SJCRH30 (cell line): ENCODE results near the gene YIPF2. TPM values are rescaled to one million over a fixed set of nuclear protein-coding genes. Genes with fewer than 3 reads are reported as not detected.
"Not testable (repeated sequence)": the region's sequence is repeated elsewhere in the genome, so short reads cannot be mapped to it uniquely, and the experiment has no call there.

Experiments used
- DNase-seq, 2 experiments: peaks; one replicate each; pipeline ENCODE4 v3.0.0-alpha.2; 2015 to 2020
- H3K27ac ChIP-seq: fragments of 250-450 bp; sonication (Bioruptor Pico); 2 replicates; pipeline ENCODE4 v1.5.1; 2020; ENCODE audit warnings: mild to moderate bottlenecking, moderate library complexity
- H3K27me3 ChIP-seq: fragments of 250-450 bp; sonication (Bioruptor Pico); 2 replicates; pipeline ENCODE4 v1.5.1; 2020; ENCODE audit warnings: mild to moderate bottlenecking, moderate library complexity
- H3K36me3 ChIP-seq: fragments of 250-450 bp; sonication (Bioruptor Pico); 2 replicates; pipeline ENCODE4 v1.5.1; 2020; ENCODE audit warnings: mild to moderate bottlenecking, moderate library complexity
- H3K4me1 ChIP-seq: fragments of 250-450 bp; sonication (Bioruptor Pico); 2 replicates; pipeline ENCODE4 v1.5.1; 2020; ENCODE audit warnings: mild to moderate bottlenecking, moderate library complexity
- H3K4me3 ChIP-seq: fragments of 250-450 bp; sonication (Bioruptor Pico); 2 replicates; pipeline ENCODE4 v1.5.1; 2020; ENCODE audit warnings: mild to moderate bottlenecking, moderate library complexity
- H3K9me3 ChIP-seq: fragments of 250-450 bp; sonication (Bioruptor Pico); replicated peaks from 2 replicates; pipeline ENCODE4 v1.5.1; 2020; ENCODE audit warnings: mild to moderate bottlenecking, moderate library complexity
- total RNA-seq: library from RNA; depleted of rRNA; stranded (reverse); fragments of >200 nt; shearing (Covaris generic); gene quantifications from 2 replicates; pipeline ENCODE4 v1.2.3, GENCODE V29; 2014; rRNA removed

Gene YIPF2
- total RNA-seq, 1 experiment from 2014 or later, result 22.1 TPM

GRCh38 chr19:10885201-10886169 lies 43.0 kb downstream of the YIPF2 start:
- Histone ChIP-seq H3K4me1 (peaks cover 15% of the 10 kb centered on the region), H3K36me3 (no peaks in the 10 kb centered on the region), H3K9me3 (no peaks in the 10 kb centered on the region), H3K4me3 (no peak overlapping the region), H3K27ac (no peak overlapping the region), H3K27me3 (no peaks in the 10 kb centered on the region)
- DNase-seq, result no peak

GRCh38 chr19:10884274-10884673 lies 44.2 kb downstream of the YIPF2 start:
- Histone ChIP-seq H3K9me3 (no peaks in the 10 kb centered on the region), H3K27ac (no peak overlapping the region), H3K4me3 (no peak overlapping the region), H3K27me3 (no peaks in the 10 kb centered on the region), H3K4me1 (peaks cover 15% of the 10 kb centered on the region), H3K36me3 (no peaks in the 10 kb centered on the region)
- no peak for DNase-seq

- Histone ChIP-seq H3K4me3 (no peak overlapping the region), H3K27ac (no peak overlapping the region), H3K36me3 (no peaks in the 10 kb centered on the region), H3K9me3 (no peaks in the 10 kb centered on the region), H3K4me1 (no peaks in the 10 kb centered on the region), H3K27me3 (no peaks in the 10 kb centered on the region)
- no peak for DNase-seq
Measured at GRCh38 chr19:10882108-10882457, 46.4 kb downstream of the YIPF2 start.

GRCh38 chr19:10881403-10882107 lies 46.9 kb downstream of the YIPF2 start:
- H3K4me1 ChIP-seq, result 0 out of 2 replicates have a peak, but pooled peaks cover 2% of the 10 kb centered on the region
- no peaks in the 10 kb centered on the region for H3K9me3 ChIP-seq
- H3K27ac ChIP-seq, result no peak overlapping the region
- H3K36me3 ChIP-seq, result no peaks in the 10 kb centered on the region
- no peaks in the 10 kb centered on the region for H3K27me3 ChIP-seq
- DNase-seq, result no peak
- H3K4me3 ChIP-seq, result no peak overlapping the region

GRCh38 chr19:10878253-10878652 lies 50.2 kb downstream of the YIPF2 start:
- Histone ChIP-seq H3K36me3 (no peaks in the 10 kb centered on the region), H3K4me3 (no peak overlapping the region), H3K4me1 (peaks cover 14% of the 10 kb centered on the region), H3K27me3 (no peaks in the 10 kb centered on the region), H3K27ac (no peak overlapping the region), H3K9me3 (no peaks in the 10 kb centered on the region)
- DNase-seq, result no peak

DNA sequence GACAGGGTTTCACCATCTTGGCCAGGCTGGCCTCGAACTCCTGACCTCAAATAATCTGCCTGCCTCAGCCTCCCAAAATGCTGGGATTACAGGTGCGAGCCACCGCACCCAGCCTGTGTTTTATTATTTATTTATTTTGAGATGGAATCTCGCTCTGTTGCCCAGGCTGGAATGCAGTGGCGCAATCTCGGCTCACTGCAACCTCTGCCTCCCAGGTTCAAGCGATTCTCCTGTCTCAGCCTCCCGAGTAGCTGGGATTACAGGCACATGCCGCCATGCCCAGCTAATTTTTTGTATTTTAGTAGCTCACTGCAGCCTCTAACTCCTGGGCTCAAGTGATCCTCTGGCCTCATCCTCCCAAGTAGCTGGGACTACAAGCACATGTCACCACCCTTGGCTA lies 50.8 kb downstream of the YIPF2 start:
- H3K27ac ChIP-seq, DNase-seq, H3K4me3 ChIP-seq, H3K9me3 ChIP-seq, H3K36me3 ChIP-seq, H3K27me3 ChIP-seq: not testable (repeated sequence)
- peaks cover 18% of the 10 kb centered on the region for H3K4me1 ChIP-seq

DNA sequence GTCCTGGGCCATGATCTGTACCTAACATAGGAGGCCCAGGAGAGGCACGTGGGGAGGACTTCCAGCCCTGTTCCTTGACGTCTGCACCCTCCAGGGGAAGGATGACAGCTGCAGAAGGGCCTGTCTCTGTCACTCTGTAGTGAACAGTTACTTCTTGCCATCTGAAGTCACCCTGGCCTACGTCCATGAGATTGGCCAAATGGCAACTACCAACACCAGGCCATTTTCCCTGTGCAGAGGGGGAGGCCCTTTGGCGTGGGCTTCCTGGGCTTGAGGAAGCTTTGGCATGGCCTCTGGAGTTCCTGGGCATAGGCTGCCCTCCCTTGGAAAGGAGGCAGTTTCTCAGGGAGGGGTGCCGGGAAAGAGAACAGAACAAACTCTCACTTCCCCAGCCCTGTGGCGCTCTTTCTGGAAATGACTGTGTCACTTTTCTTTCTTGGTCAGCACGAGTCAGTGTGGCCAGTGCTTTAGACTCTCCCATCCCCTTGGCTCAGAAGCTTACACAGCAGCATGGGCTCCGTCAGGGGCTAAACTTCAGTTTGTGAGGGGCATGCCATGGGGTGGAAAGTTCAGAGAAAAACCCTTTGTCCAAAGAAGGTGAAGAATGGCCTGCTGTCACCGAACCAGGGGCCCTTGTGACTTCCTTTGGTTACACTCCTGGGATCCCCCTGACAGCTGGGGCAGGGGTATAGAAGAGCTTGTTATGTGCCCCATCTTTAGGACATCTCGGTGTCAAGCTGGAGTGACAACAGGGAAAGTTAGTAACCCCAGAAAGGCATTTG lies 51.8 kb downstream of the YIPF2 start:
- Histone ChIP-seq H3K27ac (peak overlapping the region; percentile 15), H3K4me1 (peaks cover 18% of the 10 kb centered on the region)

DNA sequence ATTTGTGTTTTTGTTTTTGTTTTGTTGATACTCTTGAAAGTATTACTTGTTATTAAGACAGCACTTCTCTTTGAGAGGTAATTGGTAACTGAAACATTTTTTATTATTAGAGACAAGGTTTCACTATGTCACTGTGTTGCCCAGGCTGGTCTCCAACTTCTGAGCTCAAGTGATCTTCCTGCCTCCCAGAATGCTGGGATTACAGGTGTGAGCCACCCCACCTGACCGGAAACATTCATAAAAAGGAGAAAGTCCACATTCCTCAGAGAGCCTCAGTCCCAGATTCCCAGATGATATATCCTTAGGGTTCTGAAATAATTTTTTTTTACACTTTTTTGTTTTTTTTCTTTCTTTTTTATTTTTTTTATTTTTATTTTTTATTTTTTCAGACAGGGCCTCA lies 54.4 kb downstream of the YIPF2 start:
- Histone ChIP-seq H3K4me3 (no peak overlapping the region), H3K27me3 (no peaks in the 10 kb centered on the region), H3K27ac (no peak overlapping the region), H3K4me1 (peaks cover 18% of the 10 kb centered on the region), H3K9me3 (no peaks in the 10 kb centered on the region), H3K36me3 (no peaks in the 10 kb centered on the region)
- DNase-seq, result no peak

More for the DNA sequence above, 51.8 kb downstream of the YIPF2 start:
- Histone ChIP-seq H3K36me3 (no peaks in the 10 kb centered on the region), H3K27me3 (no peaks in the 10 kb centered on the region), H3K4me3 (no peak overlapping the region), H3K9me3 (no peaks in the 10 kb centered on the region)
- peak; percentile 56 to 63 for DNase-seq

DNA sequence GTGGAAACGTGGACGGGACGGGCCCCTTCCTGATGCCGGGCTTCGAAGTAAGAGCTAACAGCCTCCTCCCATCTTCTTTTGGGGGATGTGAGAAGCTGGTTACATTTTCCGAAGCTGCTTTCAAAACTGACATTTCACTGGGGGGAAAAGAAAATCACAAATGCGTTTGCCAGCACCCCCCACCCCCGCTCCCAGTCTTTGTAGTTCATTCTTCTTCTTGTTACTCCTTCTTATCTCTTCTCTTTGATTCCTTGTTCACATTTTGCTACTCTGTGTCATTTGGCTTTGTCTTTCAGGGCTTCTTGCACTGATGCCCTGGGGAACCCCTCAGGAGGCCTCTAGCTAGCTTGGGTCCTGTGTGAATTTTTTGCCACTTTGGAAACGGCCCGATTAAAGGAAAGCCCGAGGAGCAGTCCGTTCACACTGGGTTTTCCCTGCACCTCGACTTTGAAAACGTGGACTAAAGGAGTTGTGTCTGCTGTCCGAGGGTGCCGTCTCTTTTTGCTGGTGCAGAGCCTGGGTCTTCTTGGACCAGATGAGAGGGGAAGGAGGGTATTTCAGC lies 55.8 kb downstream of the YIPF2 start:
- no peak for DNase-seq
- H3K4me3 ChIP-seq, result peak overlapping the region; percentile 86
- H3K36me3 ChIP-seq, result no peaks in the 10 kb centered on the region
- peak overlapping the region; percentile 18; the same call in 1 of the 2 replicates for H3K27ac ChIP-seq
- H3K27me3 ChIP-seq, result no peaks in the 10 kb centered on the region
- peaks cover 18% of the 10 kb centered on the region for H3K4me1 ChIP-seq
- H3K9me3 ChIP-seq, result no peaks in the 10 kb centered on the region

Other genes with a start within 250 kb of the YIPF2 start
- gene QTRT1, start 227.2 kb downstream of the YIPF2 start, total RNA-seq, result 13.2 and 14.6 TPM in 2 replicates
- 56.7 and 59.5 TPM in 2 replicates for gene DNM2, start 210.6 kb downstream of the YIPF2 start, total RNA-seq
- 25.2 and 26.0 TPM in 2 replicates for gene TMED1, start 92.4 kb downstream of the YIPF2 start, total RNA-seq
- gene C19orf38, start 80.2 kb downstream of the YIPF2 start, total RNA-seq, result not detected in 2 replicates
- gene CARM1, start 57.1 kb downstream of the YIPF2 start, total RNA-seq, result 35.7 and 36.2 TPM in 2 replicates
- gene TIMM29, start 172 bp upstream of the YIPF2 start, total RNA-seq, result 22.5 and 23.4 TPM in 2 replicates
- 120 and 121 TPM in 2 replicates for gene SMARCA4, start 32.4 kb upstream of the YIPF2 start, total RNA-seq
- gene LDLR, start 160.8 kb upstream of the YIPF2 start, total RNA-seq, result 51.6 and 57.0 TPM in 2 replicates
- gene SPC24, start 227.1 kb upstream of the YIPF2 start, total RNA-seq, result 61.3 and 70.3 TPM in 2 replicates